Measurements from ENCODE around the gene PADI2. TPM values are rescaled to one million over a fixed set of nuclear protein-coding genes. Genes with fewer than 3 reads are reported as not detected.

The PADI2 gene
- total RNA-seq: 10 to 100 TPM; 15.4 to 27.2 (median 18.6) TPM

- no peak for DNase-seq (ENCODE audit: low spot score in 2 of 2)
- peaks cover 52% of the 10 kb centered on the region for H3K27me3 ChIP-seq
- WGBS: 1% methylated on average over 17 of the region's 58 CpGs
- TF ChIP-seq POLR2AphosphoS5 (IDR thresholded peaks at IDR 0.05) (no peak), POLR2A (IDR thresholded peaks at IDR 0.05) (no peak)
- no peaks in the 10 kb centered on the region for H3K9me3 ChIP-seq
- H3K36me3 ChIP-seq: no peaks in the 10 kb centered on the region
- H3K4me3 ChIP-seq: peak within 1 kb of the TSS; percentile 42
- H3K27ac ChIP-seq: peak within 1 kb of the TSS; percentile 5
- peaks cover 16% of the 10 kb centered on the region for H3K4me1 ChIP-seq
Measured at GRCh38 chr1:17119076-17119772, at the start of gene PADI2. PADI2 (minus strand) TSS chr1:17119451; CDS start chr1:17119371, 80 bp downstream.

GRCh38 chr1:17168091-17168876 is 49.0 kb upstream of the PADI2 start:
- H3K4me3 ChIP-seq: no peak overlapping the region
- no peaks in the 10 kb centered on the region for H3K36me3 ChIP-seq
- peaks cover 36% of the 10 kb centered on the region for H3K27me3 ChIP-seq
- H3K27ac ChIP-seq: no peak overlapping the region
- DNase-seq (ENCODE audit: low spot score in 2 of 2): peak in 1 of 2 donors; percentile 41
- no peaks in the 10 kb centered on the region for H3K9me3 ChIP-seq
- TF ChIP-seq EP300 (IDR thresholded peaks at IDR 0.05) (no peak), POLR2A (IDR thresholded peaks at IDR 0.05) (no peak), POLR2AphosphoS5 (IDR thresholded peaks at IDR 0.05) (no peak)
- TF ChIP-seq, protein P1, sequence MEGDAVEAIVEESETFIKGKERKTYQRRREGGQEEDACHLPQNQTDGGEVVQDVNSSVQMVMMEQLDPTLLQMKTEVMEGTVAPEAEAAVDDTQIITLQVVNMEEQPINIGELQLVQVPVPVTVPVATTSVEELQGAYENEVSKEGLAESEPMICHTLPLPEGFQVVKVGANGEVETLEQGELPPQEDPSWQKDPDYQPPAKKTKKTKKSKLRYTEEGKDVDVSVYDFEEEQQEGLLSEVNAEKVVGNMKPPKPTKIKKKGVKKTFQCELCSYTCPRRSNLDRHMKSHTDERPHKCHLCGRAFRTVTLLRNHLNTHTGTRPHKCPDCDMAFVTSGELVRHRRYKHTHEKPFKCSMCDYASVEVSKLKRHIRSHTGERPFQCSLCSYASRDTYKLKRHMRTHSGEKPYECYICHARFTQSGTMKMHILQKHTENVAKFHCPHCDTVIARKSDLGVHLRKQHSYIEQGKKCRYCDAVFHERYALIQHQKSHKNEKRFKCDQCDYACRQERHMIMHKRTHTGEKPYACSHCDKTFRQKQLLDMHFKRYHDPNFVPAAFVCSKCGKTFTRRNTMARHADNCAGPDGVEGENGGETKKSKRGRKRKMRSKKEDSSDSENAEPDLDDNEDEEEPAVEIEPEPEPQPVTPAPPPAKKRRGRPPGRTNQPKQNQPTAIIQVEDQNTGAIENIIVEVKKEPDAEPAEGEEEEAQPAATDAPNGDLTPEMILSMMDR (IDR thresholded peaks at IDR 0.05): no peak
- no peaks in the 10 kb centered on the region for H3K4me1 ChIP-seq
- WGBS: 43% methylated on average over 7 of the region's 13 CpGs

DNA sequence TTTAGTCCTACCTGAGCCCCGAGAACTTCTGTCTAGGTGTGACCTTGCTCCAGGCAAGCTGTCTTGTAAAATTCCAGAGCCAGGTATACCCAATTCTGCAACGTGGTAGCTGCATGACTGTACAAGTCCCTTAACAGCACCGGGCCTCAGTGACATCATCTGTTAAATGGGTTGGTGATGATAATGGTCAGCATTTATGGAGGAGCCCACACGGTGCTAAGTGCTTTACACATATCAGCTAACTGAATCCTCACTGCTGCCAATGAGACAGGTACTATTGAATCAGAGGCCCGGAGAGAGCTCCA is 48.5 kb upstream of the PADI2 start:
- no peak overlapping the region for H3K27ac ChIP-seq
- H3K4me3 ChIP-seq: no peak overlapping the region
- no peak for DNase-seq (ENCODE audit: low spot score in 2 of 2)
- 62% methylated on average over 3 of the region's 5 CpGs for WGBS
- TF ChIP-seq POLR2A (IDR thresholded peaks at IDR 0.05) (no peak), POLR2AphosphoS5 (IDR thresholded peaks at IDR 0.05) (no peak), EP300 (IDR thresholded peaks at IDR 0.05) (no peak)
- TF ChIP-seq, protein P1 (IDR thresholded peaks at IDR 0.05): no peak
- H3K9me3 ChIP-seq: no peaks in the 10 kb centered on the region
- H3K27me3 ChIP-seq: peaks cover 39% of the 10 kb centered on the region
- H3K36me3 ChIP-seq: no peaks in the 10 kb centered on the region
- no peaks in the 10 kb centered on the region for H3K4me1 ChIP-seq

GRCh38 chr1:17167041-17167785 is 48.0 kb upstream of the PADI2 start:
- Histone ChIP-seq H3K4me1 (no peaks in the 10 kb centered on the region), H3K4me3 (no peak overlapping the region), H3K27me3 (peaks cover 35% of the 10 kb centered on the region), H3K9me3 (no peaks in the 10 kb centered on the region), H3K36me3 (no peaks in the 10 kb centered on the region), H3K27ac (no peak overlapping the region)
- TF ChIP-seq, protein P1 (IDR thresholded peaks at IDR 0.05): no peak
- WGBS: 24% methylated on average over 4 of the region's 4 CpGs
- peak in 1 of 2 donors; percentile 29 for DNase-seq (ENCODE audit: low spot score in 2 of 2)

- no peak for TF ChIP-seq EP300 (IDR thresholded peaks at IDR 0.05)
- no peak for TF ChIP-seq POLR2AphosphoS5 (IDR thresholded peaks at IDR 0.05)
Measured at GRCh38 chr1:17165823-17166222, 46.6 kb upstream of the PADI2 start.

More at GRCh38 chr1:17165823-17166222, 46.6 kb upstream of the PADI2 start:
- no peaks in the 10 kb centered on the region for H3K4me1 ChIP-seq
- H3K9me3 ChIP-seq: no peaks in the 10 kb centered on the region
- H3K27ac ChIP-seq: no peak overlapping the region
- WGBS: 85% methylated on average over 1 of the region's 1 CpG
- peak in 1 of 2 donors; percentile 15 for DNase-seq (ENCODE audit: low spot score in 2 of 2)
- no peak overlapping the region for H3K4me3 ChIP-seq
- no peaks in the 10 kb centered on the region for H3K36me3 ChIP-seq
- peaks cover 34% of the 10 kb centered on the region for H3K27me3 ChIP-seq
